PC-3 (cell line): Measurements from ENCODE around the gene VDAC2. TPM values are rescaled to one million over a fixed set of nuclear protein-coding genes. Genes with fewer than 3 reads are reported as not detected.

ENCODE experiments used
- ATAC-seq: fragments of 200-7000 bp; cut with Tn5 transposase; 2 replicates; pipeline ENCODE4 v1.9.1; 2020; ENCODE audit warnings: mild to moderate bottlenecking, moderate library complexity
- BruUV-seq: library from RNA; stranded (reverse); fragments of 400-500 nt; replicated peaks from 2 replicates; lab custom pipeline; 2021; lab: Mats Ljungman, UMichigan
- CTCF ChIA-PET: fragments of 300-600 bp; sonication (Branson Sonifier 250); formaldehyde crosslinking; loops from one replicate; lab custom pipeline; 2022; ENCODE audit warnings: antibody characterized with exemption; lab: Charles Lee
- POLR2A ChIA-PET: fragments of 300-600 bp; sonication (Branson Sonifier 250); formaldehyde crosslinking; loops from one replicate; lab custom pipeline; 2022; ENCODE audit warnings: antibody characterized with exemption; ENCODE audit not compliant: unreplicated experiment; lab: Charles Lee
- DNase-seq: peaks from one replicate; pipeline ENCODE4 v3.0.0-alpha.2; 2015
- H2AFZ ChIP-seq: fragments of 300-600 bp; sonication (generic); 2 replicates; pipeline ENCODE4 v1.6.0; 2016; ENCODE audit warnings: antibody characterized with exemption, low read length
- H3F3A ChIP-seq: fragments of 300-600 bp; sonication (generic); one replicate; pipeline ENCODE4 v1.6.0; 2017; ENCODE audit warnings: antibody characterized with exemption, low read length, control low read depth, mild to moderate bottlenecking; ENCODE audit not compliant: unreplicated experiment
- H3K27ac ChIP-seq: fragments of 300-600 bp; sonication (generic); 2 replicates; pipeline ENCODE4 v1.5.1; 2016; ENCODE audit warnings: mild to moderate bottlenecking, low read length
- H3K27me3 ChIP-seq: fragments of 300-600 bp; sonication (generic); 2 replicates; pipeline ENCODE4 v1.6.1; 2016; ENCODE audit warnings: low read length, mixed read lengths
- H3K36me3 ChIP-seq: fragments of 300-600 bp; sonication (generic); 2 replicates; pipeline ENCODE4 v1.6.1; 2016; ENCODE audit warnings: low read depth, mixed run types, low read length, mixed read lengths
- H3K4me1 ChIP-seq: fragments of 300-600 bp; sonication (generic); 2 replicates; pipeline ENCODE4 v1.5.1; 2016; ENCODE audit warnings: low read length; ENCODE audit not compliant: insufficient read depth
- H3K4me2 ChIP-seq: fragments of 300-600 bp; sonication (generic); 2 replicates; pipeline ENCODE4 v1.6.0; 2016; ENCODE audit warnings: low read length
- H3K4me3 ChIP-seq: fragments of 300-600 bp; sonication (generic); 2 replicates; pipeline ENCODE4 v1.5.1; 2016; ENCODE audit warnings: mild to moderate bottlenecking, low read length, mixed read lengths
- H3K79me2 ChIP-seq: fragments of 300-600 bp; sonication (generic); 2 replicates; pipeline ENCODE4 v1.6.1; 2017; ENCODE audit warnings: low read length, mixed read lengths
- H3K9ac ChIP-seq: fragments of 300-600 bp; sonication (generic); 2 replicates; pipeline ENCODE4 v1.6.0; 2016; ENCODE audit warnings: mild to moderate bottlenecking, low read length
- H3K9me2 ChIP-seq: fragments of 300-600 bp; sonication (generic); replicated peaks from 2 replicates; pipeline ENCODE4 v1.6.1; 2016; ENCODE audit warnings: mixed run types, low read length, mixed read lengths
- H3K9me3 ChIP-seq: fragments of 300-600 bp; sonication (generic); 2 replicates; pipeline ENCODE4 v1.6.1; 2016; ENCODE audit warnings: low read length, mixed read lengths
- H4K20me1 ChIP-seq: fragments of 300-600 bp; sonication (generic); 2 replicates; pipeline ENCODE4 v1.6.1; 2016; ENCODE audit warnings: low read length, mixed read lengths
- EZH2 ChIP-seq: fragments of 300-600 bp; sonication (generic); IDR thresholded peaks from one replicate; pipeline ENCODE4 v1.6.1; 2017; ENCODE audit warnings: antibody characterized with exemption, mild to moderate bottlenecking, low read length; ENCODE audit not compliant: unreplicated experiment
- EZH2phosphoT487 ChIP-seq: fragments of 300-600 bp; sonication (generic); IDR thresholded peaks from 2 replicates; pipeline ENCODE4 v1.6.1; 2018; ENCODE audit warnings: mild to moderate bottlenecking, antibody characterized with exemption, low read length, borderline replicate concordance
- intact Hi-C: fragments of 100-400 bp; cut with micrococcal nuclease; formaldehyde crosslinking; loops from 2 replicates; pipeline ENCODE4 v1.9.0; 2023
- total RNA-seq: library from RNA; depleted of rRNA; stranded (reverse); fragments of >200 nt; gene quantifications from 2 replicates; pipeline ENCODE4 v1.2.3, GENCODE V29; 2014
- TF ChIP-seq, protein P1 (sequence below): fragments of 300-600 bp; sonication (generic); conservative IDR thresholded peaks from 2 replicates; pipeline ENCODE4 v1.5.1; 2017; ENCODE audit warnings: antibody characterized with exemption, low read depth, mild to moderate bottlenecking, low read length

Gene VDAC2
- total RNA-seq, 1 experiment from 2014 or later: 542 TPM

DNA sequence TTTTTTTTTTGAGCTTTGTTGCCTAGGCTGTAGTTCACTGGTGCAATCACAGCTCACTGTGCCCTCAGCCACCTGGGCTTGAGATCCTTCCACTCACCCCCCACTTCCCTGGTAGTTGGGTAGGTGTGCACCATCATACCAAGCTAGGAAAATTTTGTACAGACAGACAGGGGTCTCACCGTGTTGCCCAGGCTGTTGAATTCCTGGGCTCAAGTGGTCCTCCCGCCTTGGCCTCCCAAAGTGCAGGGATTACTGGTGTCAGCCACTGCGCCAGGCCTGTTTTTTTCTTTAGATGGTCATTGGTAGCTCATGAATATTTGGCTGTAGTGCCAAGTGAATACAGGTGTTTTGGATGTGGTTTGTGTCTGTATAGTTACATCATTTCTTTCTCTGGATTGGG, 17.7 kb downstream of the VDAC2 start:
- Histone ChIP-seq H3K9me2 (no peaks in the 10 kb centered on the region), H4K20me1 (peaks cover 85% of the 10 kb centered on the region), H3K4me2 (no peak overlapping the region), H3K4me1 (peaks cover 43% of the 10 kb centered on the region), H3K4me3 (no peak overlapping the region), H3K9ac (no peak overlapping the region), H3F3A (peaks cover 66% of the 10 kb centered on the region), H3K9me3 (no peaks in the 10 kb centered on the region), H3K36me3 (peaks cover 86% of the 10 kb centered on the region), H3K27me3 (no peaks in the 10 kb centered on the region), H2AFZ (no peak overlapping the region), H3K27ac (no peak overlapping the region), H3K79me2 (peaks cover 73% of the 10 kb centered on the region)
- no TSS peak for BruUV-seq
- ATAC-seq (no peak), DNase-seq (no peak)
- CTCF ChIA-PET: interaction anchor here (0.6 kb wide), 1 partner anchor 40 kb away, joined by 3 read pairs; no protein-coding TSS in a partner anchor
- no peak for TF ChIP-seq EZH2
- TF ChIP-seq EZH2phosphoT487: no peak
- TF ChIP-seq, protein P1, sequence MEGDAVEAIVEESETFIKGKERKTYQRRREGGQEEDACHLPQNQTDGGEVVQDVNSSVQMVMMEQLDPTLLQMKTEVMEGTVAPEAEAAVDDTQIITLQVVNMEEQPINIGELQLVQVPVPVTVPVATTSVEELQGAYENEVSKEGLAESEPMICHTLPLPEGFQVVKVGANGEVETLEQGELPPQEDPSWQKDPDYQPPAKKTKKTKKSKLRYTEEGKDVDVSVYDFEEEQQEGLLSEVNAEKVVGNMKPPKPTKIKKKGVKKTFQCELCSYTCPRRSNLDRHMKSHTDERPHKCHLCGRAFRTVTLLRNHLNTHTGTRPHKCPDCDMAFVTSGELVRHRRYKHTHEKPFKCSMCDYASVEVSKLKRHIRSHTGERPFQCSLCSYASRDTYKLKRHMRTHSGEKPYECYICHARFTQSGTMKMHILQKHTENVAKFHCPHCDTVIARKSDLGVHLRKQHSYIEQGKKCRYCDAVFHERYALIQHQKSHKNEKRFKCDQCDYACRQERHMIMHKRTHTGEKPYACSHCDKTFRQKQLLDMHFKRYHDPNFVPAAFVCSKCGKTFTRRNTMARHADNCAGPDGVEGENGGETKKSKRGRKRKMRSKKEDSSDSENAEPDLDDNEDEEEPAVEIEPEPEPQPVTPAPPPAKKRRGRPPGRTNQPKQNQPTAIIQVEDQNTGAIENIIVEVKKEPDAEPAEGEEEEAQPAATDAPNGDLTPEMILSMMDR: no peak
- POLR2A ChIA-PET: interaction anchor here (0.9 kb wide), 1 partner anchor 40 kb away, joined by 8 read pairs; no protein-coding TSS in a partner anchor
- intact Hi-C loops: no loop called here

DNA sequence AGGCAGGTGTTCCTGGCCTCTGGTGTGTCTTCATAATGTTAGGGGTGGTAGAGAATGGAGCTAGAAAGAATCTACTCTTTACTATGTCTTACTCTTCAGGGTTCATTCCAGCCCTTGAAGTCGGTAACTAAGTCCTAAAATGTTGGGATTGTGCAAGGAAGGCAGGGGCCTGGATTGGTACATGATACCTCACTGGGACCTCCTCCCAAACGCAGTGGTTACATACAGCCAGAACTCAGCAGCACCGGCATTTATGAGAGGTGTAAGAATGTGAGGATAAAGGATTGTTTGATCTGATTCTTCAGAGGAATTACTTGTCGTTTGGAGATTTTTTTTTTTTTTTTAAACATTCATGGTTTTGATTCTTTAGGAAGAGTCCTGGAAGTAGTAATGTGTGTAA, 18.2 kb downstream of the VDAC2 start:
- Histone ChIP-seq H3K4me3 (no peak overlapping the region), H3K9me2 (no peaks in the 10 kb centered on the region), H3K4me2 (no peak overlapping the region), H3K9ac (no peak overlapping the region), H3K79me2 (peaks cover 68% of the 10 kb centered on the region), H3K9me3 (no peaks in the 10 kb centered on the region), H3K27ac (no peak overlapping the region), H3K36me3 (peaks cover 83% of the 10 kb centered on the region), H3K27me3 (no peaks in the 10 kb centered on the region), H4K20me1 (peaks cover 80% of the 10 kb centered on the region), H3K4me1 (peaks cover 43% of the 10 kb centered on the region), H2AFZ (no peak overlapping the region), H3F3A (peaks cover 67% of the 10 kb centered on the region)
- TF ChIP-seq, protein P1: no peak
- no peak for TF ChIP-seq EZH2phosphoT487
- no peak for TF ChIP-seq EZH2
- ChIA-PET CTCF (interaction anchor here (0.6 kb wide), 1 partner anchor 100 kb away, joined by 3 read pairs; no protein-coding TSS in a partner anchor), POLR2A (no interaction called here)
- no TSS peak for BruUV-seq
- ATAC-seq (no peak), DNase-seq (no peak)
- intact Hi-C loops: no loop called here

DNA sequence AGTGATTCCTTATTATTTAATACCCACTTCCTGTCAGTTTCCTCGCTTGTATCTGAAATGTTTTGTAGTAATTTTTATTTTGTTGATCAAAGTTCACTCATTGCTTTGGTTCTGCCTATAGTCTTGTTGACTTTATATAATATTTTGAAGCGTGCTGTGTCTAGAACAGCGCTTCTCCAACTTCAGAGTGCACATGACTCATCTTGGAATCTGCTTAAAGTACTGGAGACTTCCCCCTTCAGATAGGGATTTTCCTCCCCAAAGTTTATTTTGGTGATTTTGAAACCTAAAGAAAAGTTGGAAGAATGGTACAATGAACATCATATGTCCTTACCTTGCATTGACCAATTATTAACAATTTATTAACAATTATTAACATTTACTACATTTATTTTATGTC, 19.4 kb downstream of the VDAC2 start:
- BruUV-seq: no TSS peak
- TF ChIP-seq EZH2 (no peak), EZH2phosphoT487 (no peak)
- TF ChIP-seq, protein P1: no peak
- ATAC-seq (no peak), DNase-seq (peak; percentile 50)
- Histone ChIP-seq H3K79me2 (peaks cover 59% of the 10 kb centered on the region), H4K20me1 (peaks cover 68% of the 10 kb centered on the region), H3K4me2 (no peak overlapping the region), H3K4me1 (peaks cover 39% of the 10 kb centered on the region), H2AFZ (no peak overlapping the region), H3K9me2 (no peaks in the 10 kb centered on the region), H3K27me3 (no peaks in the 10 kb centered on the region), H3K27ac (no peak overlapping the region), H3F3A (peaks cover 57% of the 10 kb centered on the region), H3K9me3 (no peaks in the 10 kb centered on the region), H3K4me3 (no peak overlapping the region), H3K36me3 (peaks cover 72% of the 10 kb centered on the region), H3K9ac (no peak overlapping the region)
- intact Hi-C loops: loop anchor here (1.0 to 10.0 kb wide), 6 partner anchors 19 to 403 kb away; partner anchors contain the start of genes KAT6B and SAMD8
- ChIA-PET POLR2A (interaction anchor here (1.0 kb wide), 2 partner anchors 18 to 42 kb away, joined by 3 read pairs; no protein-coding TSS in a partner anchor), CTCF (interaction anchor here (0.6 to 6.8 kb wide), 11 partner anchors 11 to 217 kb away, joined by 3 to 170 read pairs (median 3); no protein-coding TSS in a partner anchor)
